ENCODE data around the gene STRN4. TPM values are rescaled to one million over a fixed set of nuclear protein-coding genes. Genes with fewer than 3 reads are reported as not detected.

The STRN4 gene
- 82.1 TPM for total RNA-seq (2013)
- polyA plus RNA-seq, result 100 to 1,000 TPM in 1 of 3 donors, 10 to 100 TPM in 2; 37.5 to 239 (median 48.0) TPM
- 126 and 147 TPM in 2 replicates for polyA minus RNA-seq
- 52.4 to 118 (median 80.2) reads per million in 11 experiments for total RNA-seq

GRCh38 chr19:46746281-46747057 lies at the start of gene STRN4:
Gene STRN4 (minus strand): TSS chr19:46746450. CDS start chr19:46746430, 20 bp downstream.
- Mint-ChIP-seq H3K27me3 (ENCODE audit: low read depth in 3 of 3) (peaks cover 0 to 1% (median 0%) of the 10 kb centered on the region in 3 donors), H3K4me1 (peaks cover 49% of the 10 kb centered on the region)
- 1% methylated on average over 52 of the region's 74 CpGs for WGBS (ENCODE audit: insufficient coverage)

More at GRCh38 chr19:46746281-46747057, at the start of gene STRN4:
- H3K9ac ChIP-seq (ENCODE audit: insufficient read depth, low read length, poor library complexity, severe bottlenecking), result peak within 1 kb of the TSS; percentile 86
- H3K27ac Mint-ChIP-seq, result peak within 1 kb of the TSS; percentile 84 to 96 (median 90)
- H3K36me3 Mint-ChIP-seq, result peaks cover 15 to 42% of the 10 kb centered on the region in 2 donors
- peaks cover 0 to 20% of the 10 kb centered on the region in 2 donors for H3K36me3 ChIP-seq (replicated peaks in 1 of 2; ENCODE audit: control insufficient read depth in 1 of 2, insufficient read depth in 2 of 2, low read length in 2 of 2)
- H3K27me3 ChIP-seq (ENCODE audit: control insufficient read depth in 2 of 2, insufficient read depth in 2 of 2, low read length in 2 of 2), result no peaks in the 10 kb centered on the region
- peak within 1 kb of the TSS; percentile 85 to 97 (median 97) for H3K4me3 ChIP-seq (replicated peaks in 1 of 3; ENCODE audit: low read depth in 2 of 3, low read length in 3 of 3)
- H3K9me3 Mint-ChIP-seq, result no peaks in the 10 kb centered on the region
- H3K27ac ChIP-seq (ENCODE audit: low read depth in 1 of 2, low read length in 2 of 2), result peak within 1 kb of the TSS in 1 of 2 donors; percentile 81
- H3K79me2 ChIP-seq (ENCODE audit: insufficient read depth, low read length), result peaks cover 54% of the 10 kb centered on the region
- peak within 1 kb of the TSS; percentile 98 to 99 for H3K4me3 Mint-ChIP-seq
- H3K4me1 ChIP-seq (ENCODE audit: control insufficient read depth in 1 of 2, insufficient read depth in 2 of 2, low read length in 2 of 2), result peaks cover 42 to 47% of the 10 kb centered on the region in 2 donors
- no peak for TF ChIP-seq CTCF (IDR thresholded peaks at IDR 0.05)
- H3K9me3 ChIP-seq (replicated peaks in 1 of 2; ENCODE audit: control insufficient read depth in 1 of 2, insufficient read depth in 1 of 2, low read length in 2 of 2), result no peaks in the 10 kb centered on the region
- H3K4me2 ChIP-seq (replicated peaks; ENCODE audit: extremely low read depth, low read length, poor library complexity, severe bottlenecking), result peak within 1 kb of the TSS; percentile 87
- intact Hi-C loops (cut with micrococcal nuclease), result loop anchor here in 1 of 2 donors (10.0 kb wide), 1 partner anchor 222 kb away; no protein-coding TSS in a partner anchor
- peaks cover 47% of the 10 kb centered on the region for H4K20me1 ChIP-seq (ENCODE audit: insufficient read depth, low read length)
- peak within 1 kb of the TSS; percentile 81 for H2AFZ ChIP-seq (ENCODE audit: insufficient read depth, low read depth, low read length, poor library complexity, severe bottlenecking)
- peak in 2 of 3 donors; percentile 49 to 56 for DNase-seq

All from CD14-positive monocyte (primary cell).